Sciatic nerve (tissue), 2 donors: ENCODE data around the gene SPARC. TPM values are rescaled to one million over a fixed set of nuclear protein-coding genes. Genes with fewer than 3 reads are reported as not detected.
A peak's percentile ranks its signal among the peaks of the same experiment; 100 is the strongest.
"Not testable (repeated sequence)": the region's sequence is repeated elsewhere in the genome, so short reads cannot be mapped to it uniquely, and the experiment has no call there.

Source experiments
- ATAC-seq: fragments of 200-7000 bp; cut with Tn5 transposase; one replicate; pipeline ENCODE4 v1.9.1; 2020; ENCODE audit warnings: mild to moderate bottlenecking, moderate library complexity
- DNase-seq: peaks from one replicate; pipeline ENCODE4 v3.0.0-alpha.2; 2020; ENCODE audit warnings: low spot score
- intact Hi-C: fragments of 100-400 bp; cut with DNase I; formaldehyde crosslinking; loops from one replicate; pipeline ENCODE4 v1.14.2; 2022
- total RNA-seq: library from RNA; stranded (reverse); fragmentation: NEBNext Ultra II Directional; extraction: Animal tissue kit (Norgen Biotek cat#: 25700); gene quantifications from one replicate; pipeline ENCODE4 v1.2.1, GENCODE V29; 2021
- donor health status: DM: no; HTN: no; CAD: no.
- donor health status: DM: no; HTN: no; CAD: no.

Gene SPARC
- total RNA-seq, 1 donor from 2014 or later, result 3,484 TPM

DNA sequence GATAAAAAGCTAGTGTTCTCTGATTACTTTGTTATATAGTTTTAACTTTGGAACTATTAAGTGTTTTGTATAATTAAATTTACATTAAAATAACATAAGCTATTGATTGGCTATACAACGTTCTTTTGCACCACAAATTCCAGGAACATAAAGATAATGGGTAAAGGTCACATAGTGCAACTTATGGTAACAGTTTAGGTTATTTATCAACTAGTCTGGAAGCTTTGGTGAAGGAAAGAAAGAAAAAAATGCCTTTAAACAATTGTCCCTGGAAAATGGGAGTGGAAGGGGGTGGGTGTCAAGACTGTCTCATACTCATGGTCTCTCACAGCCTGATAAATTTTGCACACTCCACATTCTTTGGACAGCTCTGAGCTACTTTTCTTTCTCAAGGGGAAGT is 17.1 kb upstream of the SPARC start:
- no peak for DNase-seq
- no peak for ATAC-seq
- intact Hi-C loops, result no loop called here

DNA sequence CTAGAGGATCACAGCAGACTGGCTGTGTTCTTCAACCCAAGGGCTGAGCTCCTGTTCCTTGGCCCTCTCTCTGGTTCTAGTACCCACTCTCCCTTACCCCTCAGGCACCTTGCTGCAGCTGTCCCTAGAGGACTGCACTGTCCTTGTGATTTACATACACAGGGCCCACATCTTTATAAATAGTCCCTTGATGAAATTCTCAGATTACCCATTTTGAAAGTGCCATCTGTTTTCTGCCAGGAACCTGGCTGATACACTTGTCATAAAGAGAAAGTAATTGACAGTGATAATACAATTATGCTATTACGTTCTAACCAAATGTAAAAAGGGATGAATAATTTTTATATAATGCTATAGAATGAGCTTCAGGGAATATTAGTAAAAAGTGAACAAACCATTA is 16.5 kb upstream of the SPARC start:
- ATAC-seq (no peak), DNase-seq (no peak)
- intact Hi-C loops, result no loop called here

DNA sequence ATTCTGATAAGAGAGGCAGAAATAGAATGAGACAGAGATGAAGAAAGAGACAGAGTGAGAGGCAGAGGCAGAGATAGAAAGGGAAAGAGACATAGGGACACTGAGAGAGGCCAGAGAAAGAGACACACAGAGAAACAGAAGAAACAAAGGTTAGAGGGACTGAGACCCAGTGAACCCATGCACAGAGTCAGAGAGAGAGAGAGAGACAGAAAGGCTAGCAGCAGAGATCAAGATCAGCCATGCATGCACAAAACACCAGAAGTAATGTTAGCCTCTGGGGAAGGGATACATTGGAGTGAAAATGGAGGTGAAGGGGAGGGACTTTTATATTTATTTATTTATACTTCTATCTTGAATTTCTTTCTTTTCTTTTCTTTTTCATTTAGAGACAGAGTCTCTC is 14.1 kb upstream of the SPARC start:
- ATAC-seq (no peak), DNase-seq (no peak)
- intact Hi-C loops, result no loop called here

DNA sequence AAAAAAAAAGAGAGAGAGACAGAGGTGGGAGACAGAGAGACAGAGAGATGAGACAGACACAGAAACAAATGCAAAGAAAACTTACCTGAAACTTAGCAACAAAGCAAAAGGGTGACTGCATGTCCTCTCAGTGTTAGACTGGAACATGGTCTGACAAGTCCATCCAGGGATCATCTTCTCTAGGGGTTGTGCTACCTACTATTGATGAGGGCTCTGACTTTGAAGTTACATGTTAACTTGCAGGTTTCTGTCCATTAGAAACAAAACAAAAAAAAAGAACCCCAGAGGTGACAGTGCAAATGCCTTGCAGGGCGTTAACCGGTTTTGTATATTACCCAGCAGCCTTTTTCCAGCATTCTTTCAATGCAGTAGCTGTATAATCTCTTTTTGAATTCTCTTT is 13.6 kb upstream of the SPARC start:
- intact Hi-C loops, result no loop called here
- no peak for ATAC-seq
- no peak for DNase-seq

DNA sequence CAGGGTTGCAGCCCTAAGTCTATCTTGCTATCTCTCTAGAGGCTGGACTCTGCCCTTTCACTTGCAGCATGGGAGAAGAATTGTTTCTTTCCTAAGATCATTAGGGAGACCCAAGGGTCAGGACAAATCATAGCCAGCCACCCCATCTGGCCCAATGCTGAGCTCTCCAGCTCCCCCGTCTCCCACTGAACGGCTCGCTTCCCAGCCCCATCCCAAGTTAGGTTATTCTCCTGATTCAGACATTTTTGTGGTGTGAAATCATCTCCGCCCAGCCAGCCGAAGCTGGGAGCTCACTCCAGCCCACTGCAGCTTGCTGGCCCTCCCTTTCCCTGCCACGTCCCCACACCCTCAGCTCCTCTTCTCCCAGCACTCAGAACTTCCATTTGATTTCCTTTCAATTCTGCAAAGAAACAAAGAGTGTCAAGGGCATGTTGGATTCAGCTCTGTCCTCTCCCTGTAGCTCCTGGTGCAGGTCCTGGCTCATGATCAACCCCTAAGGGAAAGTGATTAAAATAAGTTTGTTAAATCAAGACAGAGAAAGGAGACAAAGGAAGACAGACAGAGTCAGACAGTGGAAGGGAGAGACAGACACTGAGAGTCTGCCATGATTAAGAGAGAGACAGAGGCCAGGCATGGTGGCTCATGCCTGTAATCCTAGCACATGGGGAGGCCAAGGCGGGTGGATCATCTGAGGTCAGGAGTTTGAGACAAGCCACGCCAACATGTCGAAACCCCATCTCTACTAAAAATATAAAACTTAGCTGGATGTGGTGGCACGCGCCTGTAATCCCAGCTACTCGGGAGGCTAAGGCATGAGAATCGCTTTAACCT is 12.6 kb upstream of the SPARC start:
- intact Hi-C loops, result no loop called here
- ATAC-seq, result peak; percentile 91
- DNase-seq, result peak; percentile 90

DNA sequence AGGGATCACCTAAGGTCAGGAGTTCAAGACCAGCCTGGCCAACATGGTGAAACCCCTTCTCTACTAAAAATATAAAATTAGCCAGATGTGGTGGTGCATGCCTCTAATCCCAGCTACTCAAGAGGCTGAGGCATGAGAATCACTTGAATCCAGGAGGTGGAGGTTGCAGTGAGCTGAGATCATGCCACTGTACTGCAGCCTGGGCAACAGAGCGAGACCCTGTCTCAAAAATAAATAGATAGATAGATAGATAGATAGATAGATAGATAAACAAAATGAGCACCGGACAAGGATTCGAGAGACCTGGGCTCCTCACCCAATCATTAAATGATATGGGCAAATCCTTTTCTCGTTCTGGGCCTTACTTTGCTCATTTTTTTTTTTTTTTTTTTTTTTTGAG is 11.4 kb upstream of the SPARC start:
- intact Hi-C loops, DNase-seq, ATAC-seq: not testable (repeated sequence)

DNA sequence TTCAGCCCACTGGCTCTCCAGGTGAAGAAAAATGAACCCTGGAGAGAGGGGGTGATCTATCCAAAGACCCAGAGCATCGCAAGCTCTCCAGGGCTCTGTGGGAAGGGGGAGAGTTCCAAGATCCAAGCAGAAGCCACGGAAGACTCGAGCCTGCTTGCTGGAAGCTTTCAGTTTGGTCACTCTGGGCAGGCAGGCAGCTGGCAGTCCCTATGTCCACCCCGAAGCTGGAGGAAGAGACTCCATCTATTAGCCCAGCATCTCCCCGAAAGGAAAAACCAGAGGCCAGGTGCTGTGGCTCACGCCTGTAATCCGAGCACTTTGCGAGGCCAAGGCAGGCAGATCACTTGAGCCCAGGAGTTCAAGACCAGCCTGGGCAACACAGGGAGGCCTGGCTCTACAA is 10.7 kb upstream of the SPARC start:
- peak; percentile 49 for DNase-seq
- intact Hi-C loops, result no loop called here

DNA sequence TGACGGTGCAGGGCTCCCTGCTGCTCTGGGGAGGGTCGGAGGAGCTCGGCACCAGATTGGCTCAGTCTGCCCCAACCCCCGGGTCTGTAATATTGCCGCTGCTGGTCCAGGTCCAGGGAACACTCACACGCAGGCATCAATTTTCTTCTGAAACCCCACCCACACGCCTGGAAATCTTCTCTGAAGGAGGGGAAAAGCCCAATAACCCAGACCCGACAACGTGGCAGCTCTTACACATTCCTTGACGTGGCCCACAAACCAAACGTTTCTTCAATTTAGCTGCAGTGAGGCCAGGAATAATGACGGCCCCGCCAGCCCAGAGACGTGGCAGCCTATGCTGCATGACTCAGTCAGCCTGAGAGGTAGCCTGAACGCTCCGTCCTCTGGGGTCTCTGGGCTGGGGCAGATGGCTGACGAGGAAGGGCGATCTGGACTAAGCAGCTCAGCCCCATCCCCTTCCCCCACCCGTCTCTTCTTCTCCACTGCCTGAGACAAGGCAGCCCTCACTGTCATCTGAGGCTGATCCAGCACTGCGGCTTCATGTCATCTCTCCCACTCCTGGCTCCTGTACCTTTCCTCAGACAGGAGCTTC is 9.9 kb upstream of the SPARC start:
- intact Hi-C loops, result no loop called here
- DNase-seq, result peak; percentile 77
- ATAC-seq, result peak; percentile 75

More for the DNA sequence above, 10.7 kb upstream of the SPARC start:
- peak; percentile 16 for ATAC-seq

DNA sequence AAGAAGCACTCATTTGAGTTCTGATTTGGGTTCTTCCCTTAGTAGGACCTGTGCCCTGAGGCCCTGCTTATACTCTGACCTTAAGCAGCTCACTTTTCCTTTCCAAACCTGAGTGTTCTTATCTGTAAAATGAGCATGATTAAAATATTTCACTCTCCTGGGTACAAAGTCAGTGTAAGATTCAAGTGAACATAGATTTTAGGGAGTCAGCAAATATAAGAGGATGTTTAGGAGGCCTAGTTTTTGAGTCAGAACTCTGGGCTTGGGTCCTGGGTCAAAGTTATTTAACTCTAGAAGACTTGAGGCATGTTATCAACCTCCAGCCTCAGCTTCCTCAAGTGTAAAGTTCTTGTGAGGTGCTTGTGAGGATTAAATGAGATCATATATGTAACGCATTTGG is 8.7 kb upstream of the SPARC start:
- ATAC-seq (no peak), DNase-seq (peak; percentile 9)
- intact Hi-C loops, result no loop called here

DNA sequence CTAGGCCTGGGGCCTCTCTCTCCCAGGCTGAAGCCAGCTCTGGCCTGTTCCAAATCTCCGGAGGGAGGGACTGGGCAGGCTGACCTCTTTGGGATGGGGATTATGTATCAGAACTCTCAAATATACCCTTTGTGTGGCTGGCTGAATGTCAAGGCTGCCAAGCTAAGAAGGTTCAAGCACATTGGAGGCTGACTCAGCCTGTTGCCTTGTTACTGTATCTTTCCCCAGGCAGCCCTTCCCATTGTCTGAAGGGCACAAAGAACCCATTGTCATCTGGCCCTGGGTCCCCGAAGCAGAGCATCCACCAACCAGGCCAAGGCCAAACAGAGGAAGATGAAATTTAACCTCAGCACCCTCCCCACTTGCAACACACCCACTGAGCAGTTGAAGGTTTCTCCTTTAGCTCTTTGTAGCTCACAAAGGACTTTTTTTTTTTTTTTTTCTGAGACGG is 7.3 kb upstream of the SPARC start:
- ATAC-seq (peak; percentile 20), DNase-seq (peak; percentile 70)
- intact Hi-C loops, result no loop called here

DNA sequence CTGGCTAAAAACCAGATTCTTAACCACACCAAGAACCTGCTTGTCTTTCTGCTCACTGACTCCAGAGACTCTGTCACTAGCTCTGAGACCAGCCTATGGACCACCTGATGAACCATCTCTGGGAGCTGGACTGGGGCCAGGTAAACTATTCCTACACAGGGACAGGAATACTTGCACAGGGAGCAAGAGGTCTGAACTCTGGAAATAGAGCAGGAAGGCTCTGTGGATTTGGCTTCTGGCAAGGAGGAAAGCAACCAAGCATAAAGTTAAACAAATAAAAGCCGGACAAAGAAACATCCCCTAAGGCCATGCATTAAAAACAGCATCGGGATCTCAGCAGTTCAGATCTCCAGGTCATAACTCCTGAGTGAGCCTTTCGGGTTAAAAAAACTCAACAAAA is 5.6 kb upstream of the SPARC start:
- intact Hi-C loops, result no loop called here
- DNase-seq (peak; percentile 34), ATAC-seq (no peak)

DNA sequence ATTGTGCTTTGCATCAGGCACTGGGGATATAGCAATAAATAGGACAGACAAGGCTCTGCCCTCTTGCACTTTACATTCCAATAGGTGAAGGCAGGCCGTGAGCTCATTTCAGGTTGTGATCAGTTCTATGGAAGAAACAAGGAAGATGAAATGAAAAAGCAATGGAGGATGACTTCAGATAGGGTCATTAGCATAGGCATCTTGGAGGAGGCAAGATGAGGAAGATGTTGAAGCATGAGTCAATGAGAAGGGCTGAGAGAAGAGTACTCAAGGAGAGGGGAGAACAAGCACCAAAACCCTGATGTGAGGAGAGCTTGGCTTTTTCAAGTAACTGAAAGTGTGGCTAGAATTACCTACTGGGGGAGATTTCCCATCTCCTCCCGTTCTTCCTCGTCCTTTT is 5.0 kb upstream of the SPARC start:
- intact Hi-C loops, result no loop called here
- ATAC-seq, result no peak

DNA sequence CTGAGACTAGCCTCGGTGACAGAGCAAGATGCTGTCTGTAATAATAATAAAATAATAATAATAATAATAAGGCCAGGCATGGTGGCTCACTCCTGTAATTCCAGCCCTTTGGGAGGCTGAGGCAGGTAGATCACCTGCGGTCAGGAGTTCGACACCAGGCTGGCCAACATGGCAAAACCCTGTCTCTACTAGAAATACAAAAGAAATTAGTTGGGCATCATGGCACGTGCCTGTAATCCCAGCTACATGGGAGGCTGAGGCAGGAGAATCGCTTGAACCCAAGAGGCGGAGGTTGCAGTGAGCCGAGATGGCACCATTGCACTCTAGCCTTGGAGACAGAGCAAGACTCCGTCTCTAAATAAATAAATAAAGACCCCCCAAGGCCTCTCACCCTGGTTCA is 2.9 kb upstream of the SPARC start:
- DNase-seq, result peak; percentile 41
- ATAC-seq, intact Hi-C loops: not testable (repeated sequence)

More for the DNA sequence above, 5.0 kb upstream of the SPARC start:
- DNase-seq, result no peak

DNA sequence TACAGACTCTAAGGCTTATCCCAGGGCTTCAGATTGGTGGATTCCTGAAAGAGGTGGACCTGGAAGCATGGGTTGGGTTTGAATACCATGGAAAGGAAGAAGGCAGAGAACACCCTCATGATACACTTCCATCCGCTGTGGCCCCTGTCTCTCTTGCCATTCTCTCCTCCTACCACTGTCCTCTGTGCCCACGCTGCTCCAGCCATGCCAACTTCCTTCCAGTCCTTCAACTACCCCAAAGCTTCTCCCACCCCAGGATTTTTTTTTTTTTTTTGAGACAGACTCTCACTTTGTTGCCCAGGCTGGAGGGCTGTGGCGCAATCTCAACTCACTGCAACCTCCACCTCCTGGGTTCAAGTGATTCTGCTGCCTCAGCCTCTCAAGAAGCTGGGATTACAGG is 1.7 kb upstream of the SPARC start:
- ATAC-seq, result no peak
- intact Hi-C loops, result no loop called here
- DNase-seq, result peak; percentile 27

DNA sequence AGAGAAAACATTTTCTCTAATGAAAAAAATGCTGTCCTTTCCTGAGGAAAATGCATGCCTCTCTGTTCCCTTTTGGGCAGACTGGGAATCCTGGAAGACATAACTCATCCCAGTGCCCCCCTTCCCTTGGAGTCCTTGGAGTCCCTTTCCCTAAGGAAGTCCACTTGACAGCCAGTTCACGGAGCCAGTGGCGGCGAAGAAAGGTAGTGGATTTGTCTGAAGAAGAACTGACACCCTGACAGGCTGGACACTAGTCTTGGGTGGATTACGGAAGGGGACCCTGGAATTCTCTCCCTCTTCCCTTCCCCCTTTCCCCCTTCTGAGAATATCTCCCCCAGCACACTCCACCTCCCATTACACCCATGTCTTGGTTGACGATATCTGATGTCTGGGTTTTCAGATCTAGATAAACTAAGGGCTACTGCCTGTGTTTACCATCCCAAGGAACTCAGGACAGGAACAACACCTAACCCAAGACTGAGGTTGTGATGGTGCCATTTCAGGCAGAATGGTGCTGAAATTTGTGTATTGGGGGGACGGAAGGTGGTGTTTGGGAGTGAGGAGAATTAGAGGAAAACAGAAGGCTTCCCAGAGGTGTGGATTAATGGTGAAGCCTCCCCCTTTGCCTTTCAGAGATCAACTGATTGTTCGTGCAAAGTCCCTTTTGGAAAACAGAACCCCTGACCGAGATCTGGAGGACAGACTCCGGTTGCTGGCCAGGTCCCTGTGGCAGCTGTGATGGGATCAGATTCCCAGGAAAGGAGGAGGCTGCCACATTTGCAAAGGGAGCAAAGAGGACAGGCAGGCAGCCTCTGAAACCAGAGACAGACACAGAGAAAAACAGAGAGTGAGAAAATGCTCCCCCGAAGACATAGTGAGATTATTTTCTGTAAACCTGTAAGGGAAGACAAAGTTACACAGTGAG is 704 bp downstream of the SPARC start:
- ATAC-seq (no peak), DNase-seq (no peak)
- intact Hi-C loops, result no loop called here

DNA sequence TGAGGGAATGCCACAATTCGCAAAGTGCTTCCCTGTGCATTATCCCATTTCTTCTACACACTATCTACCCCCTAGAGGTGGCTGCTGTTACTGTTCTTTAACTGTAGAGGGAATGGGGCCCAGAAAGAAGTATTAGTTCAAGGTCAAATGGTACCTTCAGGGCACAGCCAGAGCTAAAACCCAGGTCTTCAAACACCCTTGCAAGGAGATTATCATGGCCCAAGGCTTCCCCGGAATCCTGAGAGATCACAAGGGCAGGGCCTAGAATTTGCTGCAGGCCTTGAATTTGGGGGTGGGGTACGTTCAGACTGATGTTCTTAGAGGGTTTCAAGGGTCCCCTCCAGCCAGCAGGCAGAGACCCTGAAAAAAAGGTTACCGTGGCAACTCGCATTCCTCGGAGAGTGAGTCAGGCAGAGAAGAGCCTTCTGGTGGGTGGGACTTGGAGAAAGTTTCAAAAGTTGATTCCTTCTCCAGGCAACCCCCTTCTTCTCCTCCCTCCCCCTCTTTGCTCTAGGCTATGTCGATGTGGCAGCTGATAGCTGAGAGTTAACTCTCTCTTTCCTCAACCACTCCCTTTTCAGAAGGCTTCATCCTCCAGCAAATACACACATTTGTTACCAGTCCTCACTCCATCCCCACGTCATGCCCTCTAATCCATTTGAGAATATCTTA is 1.9 kb downstream of the SPARC start:
- intact Hi-C loops, result no loop called here
- no peak for DNase-seq
- peak; percentile 79 for ATAC-seq

DNA sequence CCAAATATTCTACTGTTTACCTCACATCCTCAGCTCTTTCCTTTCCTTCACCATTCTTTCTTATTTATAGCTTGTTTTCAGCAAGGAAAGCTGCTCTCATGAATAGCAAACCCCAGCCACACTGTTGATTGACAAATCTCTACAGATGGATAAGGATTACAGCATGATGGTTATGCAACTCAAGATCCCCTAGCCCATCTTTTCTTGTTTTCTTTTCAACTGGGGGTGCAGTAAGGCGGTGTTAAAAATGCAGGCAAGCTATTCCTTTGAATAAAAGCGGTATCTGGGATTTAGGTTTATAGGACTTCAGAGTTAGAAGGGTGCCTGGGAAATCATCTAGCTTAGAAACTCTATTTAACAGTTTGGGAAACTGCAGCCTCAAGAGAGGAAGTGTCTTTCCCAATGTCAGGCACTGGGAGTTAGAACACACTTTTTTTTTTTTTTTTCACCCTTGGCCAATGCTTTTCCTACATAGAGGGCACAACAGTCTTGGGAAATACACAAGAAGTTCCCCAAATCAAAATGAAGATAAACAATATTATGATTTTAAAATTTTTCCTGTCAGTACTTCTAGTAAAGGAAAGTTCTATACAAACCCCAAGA is 2.6 kb downstream of the SPARC start:
- intact Hi-C loops, result loop anchor here (1.0 kb wide), 1 partner anchor 20 kb away; no protein-coding TSS in a partner anchor
- DNase-seq (no peak), ATAC-seq (no peak)

DNA sequence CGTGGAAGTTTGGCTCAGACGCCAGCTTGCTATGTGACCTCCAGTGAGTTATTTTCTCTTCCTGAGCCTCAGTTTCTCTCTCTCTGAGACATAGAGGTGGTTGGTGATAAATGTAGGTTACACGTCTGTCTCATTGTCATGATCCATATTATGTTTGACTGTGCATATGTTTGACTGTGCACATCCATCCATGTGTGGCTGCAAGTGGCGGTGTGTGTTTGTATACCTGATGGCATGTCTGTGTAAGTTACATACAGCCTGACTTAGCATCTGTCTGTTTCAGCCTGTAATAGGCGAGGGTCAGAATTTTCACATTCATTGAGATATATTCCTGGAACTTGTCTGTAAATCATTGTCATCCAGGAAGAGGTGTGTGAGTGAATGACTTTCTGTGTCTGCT is 3.3 kb downstream of the SPARC start:
- intact Hi-C loops, result loop anchor here (1.0 kb wide), 1 partner anchor 19 kb away; no protein-coding TSS in a partner anchor

More for the DNA sequence above, 3.3 kb downstream of the SPARC start:
- DNase-seq, result no peak
- no peak for ATAC-seq
